Activated T-cell treated with anti-CD3 and anti-CD28 coated beads, Interleukin-2, amount 50 U/mL, for 48 hours (primary cell): ENCODE measurements around the gene LRRC27.
A peak's percentile ranks its signal among the peaks of the same experiment; 100 is the strongest.
"Not testable (repeated sequence)": the region's sequence is repeated elsewhere in the genome, so short reads cannot be mapped to it uniquely, and the experiment has no call there.

Source experiments
- DNase-seq, 2 experiments: peaks; one replicate each; pipeline ENCODE4 v3.0.0-alpha.2; 2020

LRRC27 gene

DNA sequence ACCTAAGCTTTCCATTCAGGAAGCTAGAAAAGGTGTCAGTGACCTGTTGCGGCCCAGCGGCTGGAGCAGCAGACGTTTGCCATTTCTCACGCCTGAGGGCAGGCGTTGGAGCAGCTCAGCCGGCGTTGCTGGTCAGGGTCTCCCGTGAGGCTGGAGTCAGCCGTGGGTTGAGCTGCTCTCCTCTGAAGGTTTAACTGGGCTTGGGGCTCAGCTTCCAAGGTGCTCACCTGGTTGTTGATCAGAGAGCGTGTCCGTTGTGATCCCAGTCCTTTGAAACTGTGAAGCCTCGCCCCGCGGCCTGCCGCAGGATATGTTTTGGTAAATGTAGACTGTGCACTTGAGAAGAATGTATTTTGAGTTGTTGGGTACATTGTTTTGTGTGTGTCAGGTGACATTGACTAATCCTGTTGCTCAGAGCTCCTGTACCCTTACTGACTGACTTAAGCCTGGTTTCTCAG lies 44.4 kb downstream of the LRRC27 start:
- no peak for DNase-seq

DNA sequence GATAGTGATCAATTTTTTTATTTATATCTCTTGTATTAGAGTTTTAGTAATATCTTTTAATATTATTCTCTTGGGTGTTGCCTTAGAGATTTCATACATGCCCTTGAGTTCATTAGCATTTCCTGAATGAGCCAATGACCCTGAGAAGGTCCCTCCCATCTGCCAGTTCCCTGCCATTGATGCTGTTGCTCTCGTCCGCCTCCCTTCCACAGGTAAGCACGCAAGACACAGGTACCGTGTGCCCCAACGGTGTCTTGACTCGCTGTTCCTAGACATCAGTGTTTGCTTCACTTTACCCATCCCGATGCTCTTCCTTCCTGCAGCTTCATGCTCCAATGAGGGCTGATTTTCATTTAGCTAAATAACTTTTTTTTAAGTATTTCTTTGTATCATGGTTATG lies 45.3 kb downstream of the LRRC27 start:
- DNase-seq: no peak

GRCh38 chr10:132379026-132379425 lies 47.0 kb downstream of the LRRC27 start:
- not testable (repeated sequence) for DNase-seq

DNA sequence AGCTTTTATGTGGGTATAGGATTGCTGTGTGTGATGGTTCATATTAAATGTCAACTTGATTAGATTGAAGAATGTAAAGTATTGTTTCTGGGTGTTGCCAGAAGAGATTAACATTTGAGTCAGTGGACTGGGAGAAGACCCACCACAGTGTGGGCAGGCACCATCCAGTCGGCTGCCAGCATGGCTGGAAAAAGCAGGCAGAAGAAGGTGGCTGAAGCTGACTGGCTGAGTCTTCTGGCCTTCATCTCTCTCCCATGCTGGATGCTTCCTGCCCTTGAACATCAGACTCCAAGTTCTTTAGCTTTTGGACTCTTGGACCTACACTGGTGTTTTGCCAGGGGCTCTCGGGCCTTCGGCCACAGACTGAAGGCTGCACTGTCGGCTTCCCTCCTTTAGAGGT lies 49.0 kb downstream of the LRRC27 start:
- not testable (repeated sequence) for DNase-seq

GRCh38 chr10:132381741-132382140 lies 49.7 kb downstream of the LRRC27 start:
- no peak for DNase-seq

- no peak for DNase-seq
Measured at GRCh38 chr10:132382231-132382922, 50.4 kb downstream of the LRRC27 start.

- DNase-seq: no peak
Measured at GRCh38 chr10:132383101-132383500, 51.1 kb downstream of the LRRC27 start.

DNA sequence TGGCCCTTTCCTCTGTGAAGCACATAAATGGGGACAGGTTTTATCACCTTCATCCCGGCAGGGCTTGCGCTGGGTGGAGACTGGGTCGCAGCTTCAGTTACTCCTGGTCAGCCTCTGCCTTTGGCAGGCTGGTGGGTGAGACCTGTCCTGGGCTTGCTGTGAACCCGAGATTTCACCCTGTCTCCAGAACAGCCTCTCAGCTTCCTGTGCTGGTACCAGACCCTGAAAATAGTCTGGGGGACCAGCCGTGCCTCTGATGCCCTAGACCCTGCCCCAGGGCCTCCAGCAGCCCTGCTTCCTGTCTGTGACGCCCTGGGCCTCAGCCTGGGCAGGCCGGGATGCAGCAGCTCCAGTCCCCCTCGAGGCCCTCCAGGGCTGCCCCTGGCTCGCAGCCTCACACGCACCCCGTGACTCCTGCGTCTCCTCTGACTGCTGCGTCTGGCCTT lies 51.8 kb downstream of the LRRC27 start:
- no peak for DNase-seq

DNA sequence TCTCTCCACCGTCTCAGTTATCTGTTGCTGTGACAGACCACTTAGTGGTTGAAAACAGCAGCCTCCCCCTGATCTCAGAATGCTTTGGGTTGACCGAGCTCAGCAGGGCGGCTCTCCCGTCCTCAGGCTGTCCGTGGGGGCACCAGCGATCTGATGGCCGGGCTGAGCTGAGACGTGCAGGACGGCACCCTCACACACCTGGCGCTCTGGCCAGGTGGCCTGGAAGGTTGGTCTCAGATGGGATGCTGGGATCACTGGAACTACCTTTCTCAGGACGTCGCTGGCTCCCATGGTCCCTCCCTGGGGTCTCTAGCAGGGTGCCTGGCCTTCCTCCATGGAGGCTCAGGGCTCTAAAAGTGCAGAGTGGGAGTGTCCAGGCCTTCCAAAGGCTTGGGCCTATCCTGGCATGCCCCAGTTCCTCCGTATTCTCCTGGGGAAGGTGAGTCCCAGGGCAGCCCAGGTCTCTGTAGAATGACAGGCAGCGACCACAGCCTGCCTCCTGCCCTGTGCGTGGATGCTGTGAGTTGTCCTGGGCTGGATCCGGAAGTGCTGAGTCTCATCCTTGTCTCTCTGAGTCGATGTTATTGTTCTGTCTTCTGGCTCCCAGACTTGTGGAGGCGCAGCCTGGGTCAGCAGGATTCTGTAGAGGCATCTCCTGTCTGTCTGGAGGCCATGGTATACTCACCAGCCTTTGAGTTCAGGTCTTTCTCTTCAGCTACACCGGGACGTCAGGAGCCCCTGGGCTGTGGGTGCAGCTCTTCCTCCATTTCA lies 52.8 kb downstream of the LRRC27 start:
- no peak for DNase-seq

DNA sequence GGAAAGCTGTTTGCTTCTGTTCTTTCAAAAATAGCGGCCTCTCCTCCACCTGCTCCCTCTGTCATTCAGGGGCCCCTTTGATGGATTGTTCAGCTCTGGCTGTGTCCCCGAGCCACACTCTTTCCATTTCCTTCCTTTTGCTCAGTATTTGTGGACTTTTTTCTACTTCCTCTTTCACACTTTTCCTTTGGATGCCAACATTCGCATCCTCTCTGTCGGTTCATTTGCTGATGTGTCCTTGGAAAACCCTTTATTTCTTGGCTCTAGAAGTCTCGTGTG lies 53.3 kb downstream of the LRRC27 start:
- DNase-seq: no peak

DNA sequence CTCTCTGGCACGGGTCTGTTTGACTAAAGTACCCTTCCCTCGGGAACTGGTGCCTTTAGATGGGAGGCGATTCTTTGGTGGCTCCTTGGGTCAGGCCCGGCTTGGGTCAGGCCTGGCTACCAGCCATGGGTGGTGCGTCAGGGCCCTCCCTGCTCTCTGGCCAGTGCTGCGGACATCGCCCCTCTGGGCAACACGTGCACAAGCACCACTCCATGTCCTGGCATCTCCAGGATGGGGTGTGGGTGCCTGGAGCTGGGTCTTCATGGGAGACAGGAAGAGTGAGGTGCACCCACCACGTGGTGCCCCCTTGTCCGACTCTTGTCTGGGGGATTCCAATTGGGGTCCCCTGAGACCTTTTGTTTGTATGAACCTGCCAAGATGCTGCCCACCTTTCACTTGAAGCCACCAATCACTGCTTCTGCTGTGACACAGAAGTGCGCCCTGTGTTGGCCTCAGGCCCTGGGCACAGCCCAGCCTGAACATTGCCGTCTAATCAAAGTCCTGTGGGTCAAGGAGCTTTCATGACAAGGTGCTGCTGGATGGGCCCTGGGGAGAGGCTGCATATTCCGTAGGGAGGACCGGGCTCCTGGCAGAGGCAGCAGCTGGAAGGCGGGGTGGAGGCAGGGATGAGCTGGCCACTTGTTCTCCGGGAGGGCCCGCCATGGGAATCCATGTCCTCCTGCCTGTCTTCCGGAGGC lies 53.9 kb downstream of the LRRC27 start:
- DNase-seq: no peak

- DNase-seq: no peak
Measured at GRCh38 chr10:132386419-132386831, 54.4 kb downstream of the LRRC27 start.

- DNase-seq: not testable (repeated sequence)
Measured at GRCh38 chr10:132386896-132387295, 54.9 kb downstream of the LRRC27 start.

DNA sequence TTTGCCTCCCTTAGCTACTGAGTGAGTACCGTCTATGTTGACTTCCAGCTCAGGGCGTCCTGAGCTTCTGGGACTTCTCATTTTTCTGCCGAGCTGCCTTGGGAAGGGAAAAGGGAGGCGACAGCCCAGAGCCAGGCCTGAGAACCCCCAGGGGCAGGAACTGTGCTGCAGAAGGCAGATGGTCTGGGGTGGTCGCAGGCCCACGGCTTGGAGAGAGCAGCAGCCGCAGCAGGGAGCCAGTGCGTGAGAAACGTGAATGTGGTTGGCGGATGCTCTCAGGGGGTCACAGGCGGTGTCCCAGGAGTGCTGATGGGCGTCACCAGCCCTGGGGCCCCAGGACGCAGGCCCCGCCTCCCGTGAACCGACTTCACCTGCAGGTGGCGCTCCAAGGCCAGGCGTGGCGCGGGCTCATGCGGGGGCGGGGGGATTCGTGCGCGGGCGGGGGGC lies 55.8 kb downstream of the LRRC27 start:
- peak; percentile 84 to 85 for DNase-seq

- DNase-seq: peak in 1 of 2 experiments; percentile 43
Measured at GRCh38 chr10:132388891-132389432, 57.0 kb downstream of the LRRC27 start.

DNA sequence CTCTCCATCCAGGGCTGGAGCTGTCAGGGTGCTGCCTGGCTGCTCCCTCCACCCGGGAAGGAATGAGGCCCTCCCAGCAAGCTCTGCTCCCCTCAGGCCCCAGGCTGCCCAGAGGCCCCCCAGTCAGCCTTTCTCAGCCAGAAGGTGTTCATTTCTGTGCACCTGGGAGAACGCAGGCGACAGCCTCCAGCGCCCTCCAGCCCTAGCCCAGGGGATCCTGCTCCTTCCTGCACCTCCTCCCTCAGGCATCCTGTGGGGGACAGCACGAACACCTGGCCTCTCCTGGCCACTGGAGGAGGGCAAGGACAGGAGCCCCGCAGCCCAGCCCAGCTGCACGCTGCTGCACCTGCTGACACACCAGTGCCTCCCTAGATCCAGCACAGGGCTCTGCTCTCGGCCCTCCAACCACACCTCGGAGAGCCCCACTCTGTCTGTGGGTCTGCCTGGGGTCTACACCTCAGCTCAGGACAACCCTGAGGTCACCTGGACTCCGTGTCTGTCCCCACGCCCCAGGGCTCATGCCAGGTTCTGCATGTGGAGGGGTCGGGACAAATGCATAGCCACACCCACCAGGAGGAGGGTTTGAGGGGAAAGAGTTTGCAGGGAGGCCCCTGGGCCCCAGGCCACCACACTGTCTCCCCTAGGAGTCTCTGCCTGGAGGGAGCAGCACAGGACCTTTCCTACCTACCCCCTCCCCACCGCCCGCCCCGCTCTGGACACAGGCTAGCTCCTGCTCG lies 57.6 kb downstream of the LRRC27 start:
- no peak for DNase-seq

- no peak for DNase-seq
Measured at GRCh38 chr10:132390170-132390920, 58.4 kb downstream of the LRRC27 start.

DNA sequence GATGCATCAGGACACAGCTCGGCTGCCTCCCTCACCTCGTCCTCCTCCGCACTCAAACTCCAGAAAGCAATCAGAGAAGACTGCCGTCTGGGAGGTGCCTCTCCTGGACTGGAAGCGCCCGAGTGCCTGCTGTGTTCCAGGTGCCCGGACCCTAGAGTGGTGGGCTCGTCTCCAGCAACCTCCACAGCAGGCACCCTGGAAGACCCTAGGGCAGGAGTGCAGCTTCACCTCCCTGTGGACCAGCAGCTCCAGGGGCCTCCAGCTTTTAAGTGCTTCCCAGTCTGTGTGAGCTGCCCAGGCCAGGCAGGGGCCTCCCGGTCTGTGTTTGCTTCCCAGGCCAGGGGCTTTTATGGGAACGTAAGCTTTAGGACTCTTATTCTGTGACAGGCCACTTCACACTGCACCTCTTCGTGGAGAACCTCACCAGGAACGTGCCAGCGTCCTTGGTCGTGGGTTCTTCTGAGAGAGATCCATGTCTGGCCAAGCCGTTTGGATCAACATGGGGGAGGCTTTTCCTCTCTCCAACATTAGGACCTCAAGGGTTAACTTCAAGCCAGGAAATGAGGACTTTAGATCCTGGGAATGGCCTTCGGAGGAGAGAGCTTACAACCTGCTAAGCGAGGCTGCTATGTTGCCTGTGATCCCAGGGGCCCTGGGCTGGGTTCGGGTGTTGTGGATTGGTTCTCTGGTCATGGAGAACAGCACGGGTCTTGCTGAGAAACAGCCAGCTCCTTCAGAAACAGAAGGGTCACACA lies 59.1 kb downstream of the LRRC27 start:
- DNase-seq: no peak

- no peak for DNase-seq
Measured at GRCh38 chr10:132391676-132392020, 59.7 kb downstream of the LRRC27 start.

DNA sequence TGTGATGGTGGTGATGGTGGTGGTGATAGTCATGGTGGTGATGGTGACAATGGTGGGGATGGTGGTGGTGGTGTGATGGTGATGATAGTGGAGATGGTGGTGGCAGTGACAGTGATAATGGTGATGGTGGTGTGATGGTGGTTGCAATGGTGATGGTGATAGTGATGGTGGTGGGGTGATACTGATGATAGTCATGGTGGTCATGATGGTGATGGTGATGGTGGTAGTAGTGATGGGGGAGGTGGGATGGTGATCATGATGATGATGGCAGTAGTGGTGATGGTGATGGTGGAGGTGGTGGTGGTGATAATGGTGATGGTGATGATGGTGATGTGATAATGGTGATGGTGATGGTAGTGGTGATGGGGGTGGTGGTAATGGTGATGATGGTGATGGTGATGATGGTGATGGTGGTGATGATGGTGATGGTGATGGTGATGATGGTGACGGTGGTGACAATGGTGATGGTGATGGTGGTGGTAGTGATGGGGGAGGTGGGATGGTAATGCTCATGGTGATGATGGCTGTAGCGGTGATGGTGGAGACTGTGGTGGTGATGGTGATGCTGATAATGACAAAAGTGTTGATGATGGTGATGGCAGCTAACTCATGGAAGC lies 60.3 kb downstream of the LRRC27 start:
- no peak for DNase-seq
